HG03439 (cell line): Measurements from ENCODE around the gene SIRT2.
"Not testable (repeated sequence)": the region's sequence is repeated elsewhere in the genome, so short reads cannot be mapped to it uniquely, and the experiment has no call there.

Source experiments
- ATAC-seq: cut with Tn5 transposase; IDR thresholded peaks from one replicate; pipeline ENCODE4 v1.9.1; 2021; ENCODE audit warnings: mild to moderate bottlenecking, moderate library complexity; ENCODE audit not compliant: unreplicated experiment

SIRT2 gene

GRCh38 chr19:38869836-38870607, 29.4 kb downstream of the SIRT2 start:
- ATAC-seq, result peak; percentile 72

DNA sequence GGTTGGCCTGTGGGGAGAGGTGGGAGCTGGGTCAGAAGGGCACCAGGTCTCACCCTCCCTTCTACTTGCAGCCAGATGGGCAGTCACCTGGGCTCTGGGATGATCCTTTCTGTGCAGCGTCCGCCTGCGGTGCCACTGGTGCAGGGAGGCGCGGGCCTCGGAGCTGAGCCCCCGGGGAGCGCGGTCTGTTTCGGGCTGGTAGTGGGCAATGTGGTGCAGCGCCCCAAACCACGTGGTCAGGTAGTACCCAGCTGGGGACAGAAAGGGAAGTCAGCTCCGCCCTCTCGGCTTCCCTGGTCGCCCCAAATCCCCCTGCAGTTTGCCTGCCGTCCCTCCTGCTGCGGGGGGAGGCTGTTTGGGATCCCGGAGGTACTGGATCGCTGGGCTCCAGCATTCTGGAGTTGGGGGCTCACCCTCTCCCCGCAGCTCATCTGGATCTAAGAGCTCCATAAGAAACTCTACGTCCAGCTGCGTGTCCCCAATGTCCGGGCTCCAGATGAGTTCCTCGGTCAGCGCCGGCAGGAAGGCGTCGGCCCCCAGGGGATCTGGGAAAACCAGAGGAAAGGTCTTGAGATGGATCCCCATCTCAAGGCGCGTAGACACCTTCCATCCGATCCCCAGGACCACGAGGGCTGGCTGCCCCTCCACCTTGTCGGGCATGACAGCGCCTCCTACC, 30.1 kb downstream of the SIRT2 start:
- ATAC-seq, result peak; percentile 4

GRCh38 chr19:38868551-38868950, 30.9 kb downstream of the SIRT2 start:
- no peak for ATAC-seq

DNA sequence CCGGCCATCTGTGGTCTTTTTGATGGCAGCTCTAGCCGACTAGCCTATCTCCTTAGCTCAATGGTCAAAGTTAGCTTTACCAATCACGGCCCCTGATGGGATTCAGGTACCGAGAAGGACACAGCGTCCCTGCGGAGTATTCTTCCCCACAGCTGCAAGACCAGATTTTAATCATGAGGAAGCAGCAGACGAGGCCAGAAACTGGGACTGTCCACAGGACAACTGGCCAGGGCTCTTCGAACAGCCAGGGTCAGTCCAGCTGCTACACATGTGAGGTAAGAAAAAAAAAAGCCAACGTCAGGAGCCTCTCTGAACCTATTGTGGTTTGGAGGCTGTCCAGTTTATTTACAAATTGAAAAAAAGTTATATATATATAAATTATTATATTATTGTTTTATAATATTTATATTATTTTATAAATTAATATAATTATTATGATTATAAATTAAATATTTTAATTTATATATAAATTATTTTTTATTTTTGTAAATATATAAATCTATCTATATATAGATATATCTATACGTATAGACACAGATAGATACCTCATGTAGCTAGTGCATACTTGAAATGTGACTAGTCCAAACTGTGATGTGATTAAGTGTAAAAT, 32.1 kb downstream of the SIRT2 start:
- no peak for ATAC-seq

GRCh38 chr19:38862321-38863059, 36.9 kb downstream of the SIRT2 start:
- no peak for ATAC-seq

DNA sequence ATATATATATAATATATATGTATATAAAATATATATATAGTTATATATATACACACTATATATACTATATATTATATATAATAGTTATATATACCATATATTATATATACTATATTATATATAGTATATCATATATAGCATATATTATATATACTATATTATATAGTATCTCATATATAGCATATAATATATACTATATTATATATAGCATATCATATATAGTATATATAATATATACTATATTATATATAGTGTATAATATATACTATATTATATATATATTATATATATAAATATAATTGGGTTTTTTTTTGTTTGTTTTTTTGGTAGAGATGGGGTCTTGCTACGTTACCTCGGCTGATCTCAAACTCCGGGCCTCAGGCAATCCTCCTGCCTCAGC, 38.0 kb downstream of the SIRT2 start:
- ATAC-seq, result no peak

DNA sequence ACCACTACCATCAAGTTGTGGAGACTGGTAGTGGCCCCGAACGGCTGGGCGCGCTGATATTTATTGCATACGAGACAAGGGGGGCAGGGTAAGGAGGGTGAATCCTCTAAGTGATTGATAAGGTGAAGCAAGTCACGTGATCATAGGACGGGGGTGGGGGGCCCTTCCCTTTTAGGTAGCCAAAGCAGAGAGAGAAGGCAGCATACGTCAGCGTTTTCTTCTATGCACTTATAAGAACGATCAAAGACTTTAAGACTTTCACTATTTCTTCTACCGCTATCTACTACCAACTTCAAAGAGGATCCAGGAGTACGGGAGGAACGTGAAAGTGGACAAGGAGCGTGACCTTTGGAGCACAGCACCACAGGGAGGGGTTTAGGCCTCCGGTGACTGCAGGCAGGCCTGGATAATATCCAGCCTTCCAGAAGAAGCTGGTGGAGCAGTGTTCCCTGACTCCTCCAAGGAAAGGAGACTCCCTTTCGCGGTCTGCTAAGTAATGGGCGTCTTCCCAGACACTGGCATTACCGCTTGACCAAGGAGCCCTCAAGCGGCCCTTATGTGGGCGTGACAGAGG, 39.7 kb downstream of the SIRT2 start:
- ATAC-seq, result not testable (repeated sequence)

- ATAC-seq, result no peak
Observed at GRCh38 chr19:38856813-38857212, 42.6 kb downstream of the SIRT2 start.

DNA sequence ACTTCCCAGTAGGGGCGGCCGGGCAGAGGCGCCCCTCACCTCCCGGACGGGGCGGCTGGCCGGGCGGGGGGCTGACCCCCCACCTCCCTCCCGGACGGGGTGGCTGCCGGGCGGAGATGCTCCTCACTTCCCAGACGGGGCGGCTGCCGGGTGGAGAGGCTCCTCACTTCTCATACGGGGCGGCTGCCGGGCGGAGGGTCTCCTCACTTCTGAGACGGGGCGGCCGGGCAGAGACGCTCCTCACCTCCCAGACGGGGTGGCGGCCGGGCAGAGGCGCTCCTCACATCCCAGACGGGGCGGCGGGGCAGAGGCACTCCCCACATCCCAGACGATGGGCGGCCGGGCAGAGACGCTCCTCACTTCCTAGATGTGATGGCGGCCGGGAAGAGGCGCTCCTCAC, 43.7 kb downstream of the SIRT2 start:
- not testable (repeated sequence) for ATAC-seq

- ATAC-seq, result not testable (repeated sequence)
Observed at GRCh38 chr19:38854961-38855360, 44.5 kb downstream of the SIRT2 start.

- ATAC-seq, result no peak
Observed at GRCh38 chr19:38853214-38853613, 46.2 kb downstream of the SIRT2 start.

- no peak for ATAC-seq
Observed at GRCh38 chr19:38852231-38853044, 47.0 kb downstream of the SIRT2 start.

GRCh38 chr19:38851622-38852230, 47.7 kb downstream of the SIRT2 start:
- ATAC-seq, result peak; percentile 33

- no peak for ATAC-seq
Observed at GRCh38 chr19:38850976-38851621, 48.3 kb downstream of the SIRT2 start.

- ATAC-seq, result peak; percentile 76
Observed at GRCh38 chr19:38850436-38850975, 48.9 kb downstream of the SIRT2 start.

- peak; percentile 58 for ATAC-seq
Observed at GRCh38 chr19:38849860-38850435, 49.5 kb downstream of the SIRT2 start, which contains the start of gene HNRNPL. TSS of gene HNRNPL (minus strand) at chr19:38849986. CDS start at chr19:38849966, 20 bp downstream.

DNA sequence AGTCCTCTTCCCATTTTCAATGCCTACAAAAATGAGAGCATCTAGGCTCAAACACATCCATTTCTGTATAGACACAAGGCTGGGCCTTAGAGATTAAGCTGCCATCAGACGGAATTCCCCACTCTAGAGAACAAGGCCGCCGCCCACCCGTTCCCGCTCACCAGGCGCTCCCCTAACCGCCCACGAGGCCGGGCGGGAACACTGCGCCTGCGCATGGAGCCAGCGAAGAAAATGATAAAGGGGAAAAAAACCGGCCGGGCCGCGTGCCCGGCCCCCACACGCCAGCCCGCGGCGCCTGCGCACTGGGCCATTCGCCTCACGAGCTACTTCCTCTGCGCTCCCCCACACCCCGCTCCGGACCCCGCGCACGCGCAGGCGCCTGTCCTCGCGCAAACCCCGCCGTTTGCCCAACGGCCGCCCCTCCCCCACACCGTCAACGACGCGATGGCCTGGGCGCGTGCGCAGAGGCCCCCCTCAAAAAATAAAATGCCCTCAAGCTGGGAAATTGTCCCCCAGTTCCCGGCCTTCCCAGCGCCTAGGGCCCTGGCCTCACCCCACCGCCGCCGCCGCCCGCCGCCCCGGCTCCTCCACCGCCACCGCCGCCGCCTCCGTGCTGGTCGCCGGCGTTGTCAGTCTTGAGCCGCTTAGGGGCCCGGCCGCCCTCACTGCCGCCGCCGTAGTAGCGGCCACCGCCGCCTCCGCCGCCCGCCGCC, 50.1 kb downstream of the SIRT2 start:
- ATAC-seq, result peak; percentile 20
